SKM-1 (cell line): ENCODE data around the gene CD1B.
A peak's percentile ranks its signal among the peaks of the same experiment; 100 is the strongest.
"Not testable (repeated sequence)": the region's sequence is repeated elsewhere in the genome, so short reads cannot be mapped to it uniquely, and the experiment has no call there.

Experiments
- DNase-seq: peaks from one replicate; lab custom pipeline; 2025; ENCODE audit not compliant: unreplicated experiment; lab: John Stamatoyannopoulos, UW

The CD1B gene

GRCh38 chr1:158329300-158329699 lies 2.0 kb downstream of the CD1B start:
- no peak for DNase-seq

- no peak for DNase-seq
Measured at GRCh38 chr1:158328426-158328825, 2.9 kb downstream of the CD1B start.

DNA sequence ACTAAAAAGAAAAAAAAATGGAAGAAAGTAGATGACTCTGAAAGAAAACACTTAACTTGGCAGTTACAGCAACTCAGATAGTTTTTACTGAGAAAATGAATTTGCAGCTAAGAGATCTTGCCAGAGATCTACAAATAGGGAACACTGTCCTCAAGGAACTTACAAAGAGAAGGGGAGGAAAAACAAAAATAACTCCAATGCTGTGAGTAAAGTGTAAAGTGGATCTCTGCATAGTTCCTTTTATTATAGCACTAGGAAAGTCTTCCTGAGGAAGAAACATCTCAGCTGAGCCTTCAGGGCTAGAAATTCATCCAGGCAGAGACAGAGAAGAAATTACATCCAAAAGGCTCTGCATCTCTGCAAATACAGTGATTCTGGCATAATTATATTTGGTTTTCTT lies 3.9 kb downstream of the CD1B start:
- no peak for DNase-seq

DNA sequence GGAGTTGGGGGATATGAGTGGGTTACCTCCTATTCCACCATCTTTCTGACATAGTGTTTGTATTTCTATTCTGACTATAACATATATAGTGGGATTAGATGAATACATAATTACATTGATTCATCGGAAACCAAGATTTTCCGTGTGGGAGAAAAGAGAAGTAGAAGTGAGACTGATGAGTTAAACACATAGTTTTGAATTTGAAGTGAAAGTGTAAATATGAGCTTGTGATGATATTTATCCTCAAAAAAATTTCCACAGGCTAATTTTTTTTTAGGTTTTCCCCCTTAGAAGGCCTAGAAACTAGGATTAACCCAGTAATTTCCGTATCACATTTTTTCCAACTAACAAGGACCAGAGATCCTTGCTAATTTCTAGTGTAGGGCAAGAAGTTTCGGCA lies 6.9 kb downstream of the CD1B start:
- no peak for DNase-seq

- no peak for DNase-seq
Measured at GRCh38 chr1:158323866-158324265, 7.5 kb downstream of the CD1B start.

DNA sequence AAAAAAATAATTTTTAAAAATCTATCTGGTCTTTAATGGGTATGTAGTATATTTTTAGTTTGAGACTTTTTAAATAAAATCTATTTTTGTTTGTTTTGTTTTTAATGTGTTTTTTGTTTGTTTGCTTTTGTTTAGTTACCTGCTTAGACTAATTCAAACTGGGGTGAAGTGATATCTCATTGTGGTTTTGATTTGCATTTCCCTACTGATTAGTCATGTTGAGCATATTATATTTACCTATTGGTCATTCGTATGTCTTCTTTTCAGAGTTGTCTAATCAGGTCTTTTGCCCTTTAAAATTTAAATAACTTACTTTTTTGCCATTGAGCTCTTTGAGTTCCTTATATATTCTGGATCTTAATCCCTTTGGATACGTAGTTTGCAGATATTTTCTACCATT lies 20.3 kb downstream of the CD1B start:
- DNase-seq, result no peak

DNA sequence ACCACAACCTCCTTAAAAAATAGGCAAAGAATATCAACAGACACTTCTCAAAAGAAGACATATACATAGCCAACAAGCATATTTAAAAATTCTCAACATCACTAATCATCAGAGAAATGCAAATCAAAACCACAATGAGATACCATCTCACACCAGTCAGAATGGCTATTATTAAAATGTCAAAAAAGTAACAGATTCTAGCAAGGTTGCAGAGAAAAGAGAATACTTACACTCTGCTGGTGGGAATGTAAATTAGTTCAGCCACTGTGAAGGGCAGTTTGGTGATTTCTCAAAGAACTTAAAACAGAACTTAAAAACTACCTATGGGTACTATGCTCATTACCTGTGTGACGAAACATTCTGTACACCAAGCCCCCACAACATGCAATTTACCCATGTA lies 20.7 kb downstream of the CD1B start:
- DNase-seq, result no peak

DNA sequence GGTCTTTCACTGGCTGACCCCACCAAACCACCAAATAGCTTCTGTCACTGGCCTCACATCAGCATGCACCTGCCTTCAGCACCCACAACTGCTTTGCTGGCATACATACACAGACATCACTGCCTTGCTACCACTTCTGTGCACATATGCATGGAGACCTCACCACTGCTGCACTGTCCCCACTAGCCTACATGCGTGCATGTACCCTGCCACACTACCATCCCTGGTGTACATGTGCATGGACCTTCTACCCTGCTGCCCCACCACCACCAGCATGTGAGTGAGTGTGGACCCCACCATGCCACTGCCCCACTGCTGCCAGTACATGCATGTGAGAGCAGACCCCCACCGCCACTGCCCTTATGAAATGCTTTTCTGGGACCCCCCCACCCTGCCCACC lies 35.5 kb downstream of the CD1B start:
- DNase-seq, result no peak

- no peak for DNase-seq
Measured at GRCh38 chr1:158290321-158290844, 40.9 kb downstream of the CD1B start.

DNA sequence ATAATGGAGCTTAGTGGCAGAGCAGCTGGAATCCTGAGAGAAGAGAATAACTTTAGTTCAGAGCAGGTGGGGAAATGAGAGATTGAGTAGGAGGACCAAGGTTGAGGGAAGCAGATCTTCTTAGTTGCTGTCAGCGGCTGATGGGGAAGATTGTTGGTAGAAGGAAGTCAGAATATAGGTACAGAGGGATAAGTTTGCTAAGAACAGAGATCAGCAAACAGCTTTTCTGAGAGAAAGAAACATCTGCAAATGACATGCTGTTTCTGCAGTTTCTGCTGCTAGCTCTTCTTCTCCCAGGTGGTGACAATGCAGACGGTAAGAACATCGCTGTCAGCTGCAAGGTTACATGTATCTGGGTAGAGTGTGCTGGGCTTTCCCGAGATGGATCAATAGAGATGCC lies 41.5 kb downstream of the CD1B start, which contains the start of gene CD1C:
TSS of gene CD1C (plus strand) at position 113 of the 400 bp plus-strand sequence. CDS start at position 255, 142 bp downstream.
- no peak for DNase-seq

DNA sequence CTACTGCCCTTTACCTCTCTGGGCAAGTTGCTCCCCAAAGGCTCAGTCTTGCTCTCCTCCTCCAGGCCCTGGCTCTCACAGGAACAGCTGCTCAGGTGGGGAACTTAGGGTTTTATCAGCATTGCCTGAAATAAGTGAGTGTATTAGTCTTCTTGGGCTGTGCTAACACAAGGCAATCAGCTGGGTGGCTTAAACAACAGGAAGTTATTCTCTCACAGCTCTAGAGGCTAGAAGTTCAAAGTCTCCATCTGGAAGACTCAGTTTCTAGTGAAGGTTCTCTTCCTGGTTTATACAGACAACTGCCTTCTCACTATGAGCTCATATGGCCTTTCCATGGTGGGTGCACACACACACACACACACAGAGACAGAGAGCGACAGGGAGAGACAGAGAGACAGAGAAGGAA lies 44.4 kb downstream of the CD1B start:
- no peak for DNase-seq

DNA sequence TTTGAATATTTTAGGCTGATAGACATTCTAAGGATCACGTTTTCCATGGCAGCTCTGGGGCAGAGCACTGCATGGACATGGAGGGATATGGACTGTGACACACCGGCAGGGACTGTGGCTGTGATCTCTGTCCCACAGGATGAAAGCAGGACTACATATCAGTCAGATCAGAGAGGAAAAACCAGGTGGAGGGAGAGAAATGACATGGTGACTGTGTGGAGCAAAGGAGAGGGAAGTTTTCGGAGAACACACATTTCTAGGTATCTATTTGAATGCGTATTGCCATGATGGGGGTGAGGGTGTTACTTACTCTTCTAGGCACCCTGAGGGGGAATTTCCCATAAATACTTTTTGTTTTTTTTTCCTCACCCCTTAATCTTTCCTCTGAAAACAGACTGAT lies 44.8 kb downstream of the CD1B start:
- DNase-seq, result no peak

DNA sequence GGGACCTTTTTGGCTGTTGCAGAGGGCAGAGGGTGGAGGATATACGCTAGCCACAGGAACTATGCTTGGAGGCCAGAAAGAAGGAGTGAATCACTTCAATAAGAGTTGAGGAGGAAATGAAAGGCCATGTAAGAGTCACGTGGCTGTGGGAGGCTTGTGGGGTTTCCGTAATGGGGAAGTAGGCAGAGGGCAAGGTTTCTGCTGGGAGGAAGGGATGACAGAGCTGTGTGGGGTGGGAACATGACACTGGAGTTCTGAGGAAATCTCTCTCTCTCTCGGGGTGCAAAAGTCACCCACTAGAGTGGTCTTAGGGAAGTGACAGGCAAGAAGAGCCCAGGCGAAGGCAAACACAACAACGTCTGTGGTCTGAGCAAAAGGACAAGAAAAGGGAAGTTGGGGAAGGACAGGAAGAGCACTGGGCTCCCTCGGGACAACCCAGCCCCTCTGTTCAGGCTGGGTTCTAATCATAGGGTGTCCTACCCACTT lies 45.5 kb downstream of the CD1B start:
- peak; percentile 99 for DNase-seq

GRCh38 chr1:158283965-158284364 lies 47.4 kb downstream of the CD1B start:
- DNase-seq, result no peak

GRCh38 chr1:158282421-158282820 lies 48.9 kb downstream of the CD1B start:
- not testable (repeated sequence) for DNase-seq
